GM19043 (cell line): ENCODE measurements around the gene TMEM170A.

Experiments used
- ATAC-seq: cut with Tn5 transposase; IDR thresholded peaks from one replicate; pipeline ENCODE4 v1.9.1; 2021; ENCODE audit warnings: low read depth; ENCODE audit not compliant: unreplicated experiment

TMEM170A gene

GRCh38 chr16:75482434-75483205 is 18.1 kb upstream of the TMEM170A start:
- no peak for ATAC-seq

GRCh38 chr16:75481475-75481874 is 17.0 kb upstream of the TMEM170A start:
- ATAC-seq = no peak

GRCh38 chr16:75479421-75479990 is 15.0 kb upstream of the TMEM170A start:
- ATAC-seq = no peak

GRCh38 chr16:75478480-75479345 is 14.2 kb upstream of the TMEM170A start:
- no peak for ATAC-seq

GRCh38 chr16:75477680-75478473 is 13.4 kb upstream of the TMEM170A start:
- ATAC-seq = peak; percentile 62

- no peak for ATAC-seq
Observed at GRCh38 chr16:75476817-75477216, 12.3 kb upstream of the TMEM170A start.

GRCh38 chr16:75475420-75475847 is 10.9 kb upstream of the TMEM170A start:
- no peak for ATAC-seq

- no peak for ATAC-seq
Observed at GRCh38 chr16:75472908-75473877, 8.7 kb upstream of the TMEM170A start.

GRCh38 chr16:75471723-75472633 is 7.5 kb upstream of the TMEM170A start:
- ATAC-seq = peak; percentile 76

- no peak for ATAC-seq
Observed at GRCh38 chr16:75466760-75467159, 2.3 kb upstream of the TMEM170A start.

- ATAC-seq = peak; percentile 4
Observed at GRCh38 chr16:75463389-75464121, 934 bp downstream of the TMEM170A start.

- ATAC-seq = peak; percentile 22
Observed at GRCh38 chr16:75462806-75463205, 1.7 kb downstream of the TMEM170A start.

- ATAC-seq = no peak
Observed at GRCh38 chr16:75461575-75461974, 2.9 kb downstream of the TMEM170A start.

GRCh38 chr16:75460446-75460845 is 4.0 kb downstream of the TMEM170A start:
- ATAC-seq = no peak

GRCh38 chr16:75459691-75460090 is 4.8 kb downstream of the TMEM170A start:
- ATAC-seq = no peak

GRCh38 chr16:75458439-75458838 is 6.0 kb downstream of the TMEM170A start:
- ATAC-seq = no peak

GRCh38 chr16:75458029-75458428 is 6.5 kb downstream of the TMEM170A start:
- no peak for ATAC-seq
